ENCODE data around the gene CD81.

GRCh38 chr11:2435288-2436012 lies 58.3 kb downstream of the CD81 start:
- TF ChIP-seq CTCF (IDR thresholded peaks at IDR 0.05) = no peak
- no peak for TF ChIP-seq POLR2AphosphoS5 (IDR thresholded peaks at IDR 0.05)
- TF ChIP-seq POLR2A (IDR thresholded peaks at IDR 0.05) = no peak
- no peak for TF ChIP-seq EP300 (IDR thresholded peaks at IDR 0.05)

Measured in upper lobe of left lung (tissue), 4 donors.